HG03342 (cell line): ENCODE data around the gene CH25H.
"Not testable (repeated sequence)": the region's sequence is repeated elsewhere in the genome, so short reads cannot be mapped to it uniquely, and the experiment has no call there.

Experiments used
- ATAC-seq: cut with Tn5 transposase; IDR thresholded peaks from one replicate; pipeline ENCODE4 v1.9.1; 2021; ENCODE audit warnings: mild to moderate bottlenecking, moderate library complexity; ENCODE audit not compliant: unreplicated experiment

CH25H gene

GRCh38 chr10:89207181-89207800, at the start of gene CH25H:
CH25H (minus strand) TSS chr10:89207317; CDS start chr10:89207292, 25 bp downstream.
- no peak for ATAC-seq

GRCh38 chr10:89256340-89256739, 49.2 kb upstream of the CH25H start:
- ATAC-seq: no peak

GRCh38 chr10:89255793-89256192, 48.7 kb upstream of the CH25H start:
- no peak for ATAC-seq

- ATAC-seq: not testable (repeated sequence)
These were observed 48.0 kb upstream of the CH25H start for GRCh38 chr10:89255091-89255579.

GRCh38 chr10:89252225-89252585, 45.1 kb upstream of the CH25H start:
- ATAC-seq: no peak

GRCh38 chr10:89251409-89252224, 44.5 kb upstream of the CH25H start, which contains the start of gene LIPA:
LIPA (minus strand) TSS chr10:89251775; CDS start chr10:89247648, 4,127 bp downstream.
- ATAC-seq: peak; percentile 93

- peak; percentile 4 for ATAC-seq
These were observed 43.8 kb upstream of the CH25H start for GRCh38 chr10:89250865-89251408.

GRCh38 chr10:89248990-89249389, 41.9 kb upstream of the CH25H start:
- ATAC-seq: no peak

GRCh38 chr10:89247623-89248022, 40.5 kb upstream of the CH25H start:
- not testable (repeated sequence) for ATAC-seq

- no peak for ATAC-seq
These were observed 38.7 kb upstream of the CH25H start for GRCh38 chr10:89245802-89246201.

GRCh38 chr10:89242840-89243568, 35.9 kb upstream of the CH25H start:
- ATAC-seq: no peak

GRCh38 chr10:89242345-89242684, 35.2 kb upstream of the CH25H start:
- ATAC-seq: no peak

- no peak for ATAC-seq
These were observed 34.6 kb upstream of the CH25H start for GRCh38 chr10:89241486-89242344.

- ATAC-seq: no peak
These were observed 33.9 kb upstream of the CH25H start for GRCh38 chr10:89241026-89241425.

GRCh38 chr10:89240519-89240918, 33.4 kb upstream of the CH25H start:
- ATAC-seq: no peak

GRCh38 chr10:89238956-89239644, 32.0 kb upstream of the CH25H start:
- ATAC-seq: no peak

GRCh38 chr10:89237849-89238248, 30.7 kb upstream of the CH25H start:
- no peak for ATAC-seq

- no peak for ATAC-seq
These were observed 29.2 kb upstream of the CH25H start for GRCh38 chr10:89236226-89236797.

GRCh38 chr10:89235073-89235798, 28.1 kb upstream of the CH25H start:
- ATAC-seq: no peak
